Measurements from ENCODE around the gene ZNF599. TPM values are rescaled to one million over a fixed set of nuclear protein-coding genes. Genes with fewer than 3 reads are reported as not detected.

ZNF599 gene
- 2.2 TPM for total RNA-seq (2021; ENCODE audit: unreplicated experiment)
- 1.4 and 1.7 TPM in 2 replicates for polyA plus RNA-seq (2012)
- Bru-seq, nascent RNA, result percentile 40 among the genes with signal in this experiment
- percentile 37 among the genes with signal in this experiment for BruChase-seq, experiment 1, labeled RNA remaining after a 6-hour chase
- BruChase-seq, experiment 2, labeled RNA remaining after a 2-hour chase, result percentile 39 among the genes with signal in this experiment
- long read RNA-seq, partial matches to known transcripts, result 1 of 1 reads
- long read RNA-seq, other reads (novel, unspliced or antisense), result 0 of 1 reads

DNA sequence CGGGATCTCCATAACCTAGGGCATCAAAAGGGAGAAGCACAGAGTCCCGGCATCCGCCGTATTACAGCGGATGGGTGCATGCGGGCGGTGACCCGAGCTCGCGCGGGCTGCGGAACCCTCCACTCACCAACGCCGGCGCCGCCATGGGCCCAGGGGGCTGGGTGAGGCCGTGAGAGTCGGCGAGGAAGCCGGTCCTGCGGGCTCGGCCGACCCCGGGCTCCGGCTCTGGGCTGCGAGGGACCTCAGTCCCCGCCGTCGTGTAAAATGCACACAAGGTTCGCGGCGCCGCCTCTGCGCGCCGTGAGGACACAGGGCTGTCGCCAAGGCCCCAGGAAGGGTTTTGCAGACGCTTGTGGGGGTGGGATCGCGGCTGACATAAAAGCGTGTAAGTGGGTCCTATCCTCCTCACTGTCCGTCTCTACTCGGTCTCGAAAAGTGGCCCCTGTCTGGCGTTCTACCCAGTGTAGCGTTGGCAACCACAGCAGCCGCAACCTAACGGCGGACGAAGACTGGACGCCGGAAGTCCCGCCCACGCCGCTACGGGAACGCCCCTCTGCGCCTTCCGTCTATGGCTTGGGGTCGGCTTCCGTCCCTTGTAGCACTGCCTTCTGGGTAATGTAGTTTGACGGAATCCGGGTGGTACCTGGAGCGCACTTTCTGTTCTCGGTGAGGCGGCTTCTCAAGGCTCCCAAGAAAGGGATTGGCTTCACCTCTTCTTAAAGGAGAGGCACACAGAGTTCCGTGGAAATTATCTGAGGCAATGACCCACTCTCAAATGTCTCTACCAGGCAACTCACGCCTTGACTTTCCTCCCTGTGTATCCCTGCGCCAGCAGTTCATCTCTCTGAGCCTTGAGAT is at the start of gene ZNF599:
Gene ZNF599, minus strand, starts transcription at position 519 of the 858 bp plus-strand sequence. Its CDS starts 374 bp downstream, at position 145.
- CTCF ChIA-PET, result no interaction called here
- TSS peak; percentile 75 for BruUV-seq (replicated peaks)
- intact Hi-C loops (cut with micrococcal nuclease), result no loop called here
- TF ChIP-seq, protein P1, sequence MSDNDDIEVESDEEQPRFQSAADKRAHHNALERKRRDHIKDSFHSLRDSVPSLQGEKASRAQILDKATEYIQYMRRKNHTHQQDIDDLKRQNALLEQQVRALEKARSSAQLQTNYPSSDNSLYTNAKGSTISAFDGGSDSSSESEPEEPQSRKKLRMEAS (IDR thresholded peaks at IDR 0.05), result peak; percentile 51; the same call in 1 of the 2 replicates
- TF ChIP-seq SIN3A (IDR thresholded peaks at IDR 0.05; ENCODE audit: low read depth) (no peak), ATF3 (IDR thresholded peaks at IDR 0.05) (no peak), FOSL1 (IDR thresholded peaks at IDR 0.05; ENCODE audit: low read depth) (no peak), CBX3 (IDR thresholded peaks at IDR 0.05; ENCODE audit: low read depth) (peak; percentile 40; the same call in 1 of the 2 replicates), ELF1 (IDR thresholded peaks at IDR 0.05; ENCODE audit: borderline replicate concordance, low read depth) (peak; percentile 78), ZFX (IDR thresholded peaks at IDR 0.05) (no peak), ZNF274 (IDR thresholded peaks at IDR 0.05; ENCODE audit: low read depth, low read length) (no peak), CEBPB (IDR thresholded peaks at IDR 0.05; ENCODE audit: low read depth) (no peak), POLR2A (IDR thresholded peaks at IDR 0.05; ENCODE audit: borderline replicate concordance, extremely low read depth, insufficient read depth, insufficient read length) (no peak), SRF (IDR thresholded peaks at IDR 0.05; ENCODE audit: low read depth) (peak; percentile 74), EGR1 (IDR thresholded peaks at IDR 0.05; ENCODE audit: low read depth) (peak; percentile 78), EZH2 (IDR thresholded peaks at IDR 0.05) (no peak), POLR2AphosphoS5 (IDR thresholded peaks at IDR 0.05; ENCODE audit: low read depth, low read length) (peak; percentile 82), JUND (IDR thresholded peaks at IDR 0.05) (no peak), TCF7L2 (IDR thresholded peaks at IDR 0.05; ENCODE audit: borderline replicate concordance, extremely low read depth, insufficient read depth, insufficient read length) (no peak), SP1 (IDR thresholded peaks at IDR 0.05; ENCODE audit: low read depth) (peak; percentile 94), RAD21 (IDR thresholded peaks at IDR 0.05; ENCODE audit: low read depth) (no peak), YY1 (IDR thresholded peaks at IDR 0.05; ENCODE audit: extremely low read depth, insufficient replicate concordance, low read depth, low read length) (peak; percentile 48), EZH2phosphoT487 (IDR thresholded peaks at IDR 0.05; ENCODE audit: borderline replicate concordance) (no peak)
- TF ChIP-seq, protein P2, sequence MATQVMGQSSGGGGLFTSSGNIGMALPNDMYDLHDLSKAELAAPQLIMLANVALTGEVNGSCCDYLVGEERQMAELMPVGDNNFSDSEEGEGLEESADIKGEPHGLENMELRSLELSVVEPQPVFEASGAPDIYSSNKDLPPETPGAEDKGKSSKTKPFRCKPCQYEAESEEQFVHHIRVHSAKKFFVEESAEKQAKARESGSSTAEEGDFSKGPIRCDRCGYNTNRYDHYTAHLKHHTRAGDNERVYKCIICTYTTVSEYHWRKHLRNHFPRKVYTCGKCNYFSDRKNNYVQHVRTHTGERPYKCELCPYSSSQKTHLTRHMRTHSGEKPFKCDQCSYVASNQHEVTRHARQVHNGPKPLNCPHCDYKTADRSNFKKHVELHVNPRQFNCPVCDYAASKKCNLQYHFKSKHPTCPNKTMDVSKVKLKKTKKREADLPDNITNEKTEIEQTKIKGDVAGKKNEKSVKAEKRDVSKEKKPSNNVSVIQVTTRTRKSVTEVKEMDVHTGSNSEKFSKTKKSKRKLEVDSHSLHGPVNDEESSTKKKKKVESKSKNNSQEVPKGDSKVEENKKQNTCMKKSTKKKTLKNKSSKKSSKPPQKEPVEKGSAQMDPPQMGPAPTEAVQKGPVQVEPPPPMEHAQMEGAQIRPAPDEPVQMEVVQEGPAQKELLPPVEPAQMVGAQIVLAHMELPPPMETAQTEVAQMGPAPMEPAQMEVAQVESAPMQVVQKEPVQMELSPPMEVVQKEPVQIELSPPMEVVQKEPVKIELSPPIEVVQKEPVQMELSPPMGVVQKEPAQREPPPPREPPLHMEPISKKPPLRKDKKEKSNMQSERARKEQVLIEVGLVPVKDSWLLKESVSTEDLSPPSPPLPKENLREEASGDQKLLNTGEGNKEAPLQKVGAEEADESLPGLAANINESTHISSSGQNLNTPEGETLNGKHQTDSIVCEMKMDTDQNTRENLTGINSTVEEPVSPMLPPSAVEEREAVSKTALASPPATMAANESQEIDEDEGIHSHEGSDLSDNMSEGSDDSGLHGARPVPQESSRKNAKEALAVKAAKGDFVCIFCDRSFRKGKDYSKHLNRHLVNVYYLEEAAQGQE (IDR thresholded peaks at IDR 0.05; ENCODE audit: low read depth), result no peak

More for the DNA sequence above, at the start of gene ZNF599:
- RAD21 ChIA-PET (ENCODE audit: low non-redundant PET in 1 of 2, low total read pairs in 2 of 2, uncharacterized antibody in 2 of 2, unreplicated experiment in 2 of 2), result no interaction called here
- ATAC-seq (peak; percentile 99), DNase-seq (ENCODE audit: low read depth, low spot score) (peak; percentile 83)
- peak within 1 kb of the TSS; percentile 47; the same call in 1 of the 2 replicates for H3K27ac ChIP-seq (ENCODE audit: low read depth, low read length)
- peak within 1 kb of the TSS; percentile 86 for H3K4me2 ChIP-seq (ENCODE audit: low read length)
- H3K9ac ChIP-seq (ENCODE audit: low read length), result peak within 1 kb of the TSS; percentile 50
- no peaks in the 10 kb centered on the region for H3K79me2 ChIP-seq (ENCODE audit: insufficient read depth, low read length)
- no peaks in the 10 kb centered on the region for H3K9me2 ChIP-seq (ENCODE audit: insufficient read depth)
- no peaks in the 10 kb centered on the region for H3K27me3 ChIP-seq (ENCODE audit: insufficient read depth, low read length)
- H4K20me1 ChIP-seq (ENCODE audit: insufficient read depth), result no peaks in the 10 kb centered on the region
- POLR2A ChIA-PET, result no interaction called here
- peak within 1 kb of the TSS; percentile 66 for H3K4me3 ChIP-seq (replicated peaks in 1 of 2; ENCODE audit: low read depth in 1 of 2, low read length in 2 of 2)
- H3K4me1 ChIP-seq (ENCODE audit: control insufficient read depth in 1 of 2, insufficient read depth in 2 of 2, low read length in 2 of 2), result peaks cover 0 to 10% of the 10 kb centered on the region in 2 experiments; a peak in 1 of 4 replicates
- H3K9me3 ChIP-seq (ENCODE audit: control insufficient read depth in 1 of 2, insufficient read depth in 1 of 2, low read depth in 1 of 2, low read length in 2 of 2), result peaks cover 5 to 6% of the 10 kb centered on the region in 2 experiments; a peak in 2 of 4 replicates
- no peaks in the 10 kb centered on the region for H3K36me3 ChIP-seq (ENCODE audit: control insufficient read depth in 1 of 2, insufficient read depth in 2 of 2, low read length in 2 of 2)
- peak within 1 kb of the TSS; percentile 86 for H2AFZ ChIP-seq (ENCODE audit: low read depth, low read length, poor library complexity, severe bottlenecking)
